ENCODE data around the gene HYKK. TPM values are rescaled to one million over a fixed set of nuclear protein-coding genes. Genes with fewer than 3 reads are reported as not detected.
"Not testable (repeated sequence)": the region's sequence is repeated elsewhere in the genome, so short reads cannot be mapped to it uniquely, and the experiment has no call there.

The HYKK gene
- total RNA-seq, 1 experiment from 2014 or later, result 6.9 TPM

- intact Hi-C loops (cut with micrococcal nuclease; ENCODE audit: unreplicated experiment), result no loop called here
- H2AFZ ChIP-seq, result no peak overlapping the region
- TF ChIP-seq CTCF (conservative IDR thresholded peaks at IDR 0.05) (no peak), EZH2 (IDR thresholded peaks at IDR 0.05; ENCODE audit: low read depth) (no peak)
Observed at GRCh38 chr15:78538358-78538757, 31.0 kb downstream of the HYKK start.

GRCh38 chr15:78539464-78540140, 32.2 kb downstream of the HYKK start:
- H3K4me2 ChIP-seq, result peak overlapping the region; percentile 95
- not testable (repeated sequence) for H3K27me3 ChIP-seq (ENCODE audit: insufficient read depth, low read depth); H4K20me1 ChIP-seq (ENCODE audit: insufficient read depth); H3K9me2 ChIP-seq (ENCODE audit: insufficient read depth); H3F3A ChIP-seq (ENCODE audit: insufficient read depth, low read depth); H3K9me3 ChIP-seq (ENCODE audit: insufficient read depth, low read depth)
- H3K4me1 ChIP-seq (replicated peaks; ENCODE audit: insufficient read depth), result peaks cover 15% of the 10 kb centered on the region
- H2AFZ ChIP-seq, result peak overlapping the region; percentile 96
- H3K36me3 ChIP-seq (ENCODE audit: low read depth), result peaks cover 14% of the 10 kb centered on the region
- H3K4me3 ChIP-seq, result peak overlapping the region; percentile 93
- BruUV-seq (replicated peaks), result TSS peak; percentile 79
- peaks cover 31% of the 10 kb centered on the region for H3K79me2 ChIP-seq (ENCODE audit: low read depth)
- ChIA-PET POLR2A (ENCODE audit: unreplicated experiment) (interaction anchor here (0.6 to 1.0 kb wide), 5 partner anchors 13 to 416 kb away, joined by 3 to 8 read pairs (median 5); partner anchors contain the start of gene CHRNA5), CTCF (interaction anchor here (0.6 kb wide), 1 partner anchor 176 kb away, joined by 3 read pairs; no protein-coding TSS in a partner anchor)
- DNase-seq, result peak in 1 of 2 experiments; percentile 44
- intact Hi-C loops (cut with micrococcal nuclease; ENCODE audit: unreplicated experiment), result loop anchor here (2.0 kb wide), 1 partner anchor 25 kb away; the partner anchor contains the start of gene CHRNA5
- H3K27ac ChIP-seq, result peak overlapping the region; percentile 73

More at GRCh38 chr15:78538358-78538757, 31.0 kb downstream of the HYKK start:
- no peak overlapping the region for H3K4me2 ChIP-seq
- peaks cover 15% of the 10 kb centered on the region for H3K4me1 ChIP-seq (replicated peaks; ENCODE audit: insufficient read depth)
- no peak for DNase-seq
- ChIA-PET POLR2A (ENCODE audit: unreplicated experiment) (no interaction called here), CTCF (no interaction called here)
- no peaks in the 10 kb centered on the region for H4K20me1 ChIP-seq (ENCODE audit: insufficient read depth)
- H3F3A ChIP-seq (ENCODE audit: insufficient read depth, low read depth), result no peaks in the 10 kb centered on the region
- H3K27ac ChIP-seq, result no peak overlapping the region
- BruUV-seq (replicated peaks), result no TSS peak
- no peaks in the 10 kb centered on the region for H3K27me3 ChIP-seq (ENCODE audit: insufficient read depth, low read depth)
- H3K9me2 ChIP-seq (ENCODE audit: insufficient read depth), result no peaks in the 10 kb centered on the region
- peaks cover 12% of the 10 kb centered on the region for H3K36me3 ChIP-seq (ENCODE audit: low read depth)
- peaks cover 31% of the 10 kb centered on the region for H3K79me2 ChIP-seq (ENCODE audit: low read depth)
- no peak overlapping the region for H3K4me3 ChIP-seq
- H3K9me3 ChIP-seq (ENCODE audit: insufficient read depth, low read depth), result no peaks in the 10 kb centered on the region

- no TSS peak for BruUV-seq (replicated peaks)
- H3K4me1 ChIP-seq (replicated peaks; ENCODE audit: insufficient read depth), result peaks cover 15% of the 10 kb centered on the region
- H3F3A ChIP-seq (ENCODE audit: insufficient read depth, low read depth), result peaks cover 3% of the 10 kb centered on the region; the same call in 1 of the 2 replicates
- H3K4me3 ChIP-seq, result peak within 1 kb of the TSS; percentile 93
- H3K9me2 ChIP-seq (ENCODE audit: insufficient read depth), result no peaks in the 10 kb centered on the region
- H4K20me1 ChIP-seq (ENCODE audit: insufficient read depth), result no peaks in the 10 kb centered on the region
- intact Hi-C loops (cut with micrococcal nuclease; ENCODE audit: unreplicated experiment), result loop anchor here (2.0 kb wide), 1 partner anchor 24 kb away; the partner anchor contains the start of gene CHRNA5
- CTCF ChIA-PET, result no interaction called here
- peaks cover 31% of the 10 kb centered on the region for H3K79me2 ChIP-seq (ENCODE audit: low read depth)
- POLR2A ChIA-PET (ENCODE audit: unreplicated experiment), result interaction anchor here (0.6 to 1.0 kb wide), 5 partner anchors 13 to 417 kb away, joined by 3 to 8 read pairs (median 5); partner anchors contain the start of gene CHRNA5
- no peaks in the 10 kb centered on the region for H3K9me3 ChIP-seq (ENCODE audit: insufficient read depth, low read depth)
- peak within 1 kb of the TSS; percentile 95 for H3K4me2 ChIP-seq
- TF ChIP-seq EZH2 (IDR thresholded peaks at IDR 0.05; ENCODE audit: low read depth) (no peak), CTCF (conservative IDR thresholded peaks at IDR 0.05) (no peak)
- DNase-seq, result peak; percentile 51 to 86
- no peaks in the 10 kb centered on the region for H3K27me3 ChIP-seq (ENCODE audit: insufficient read depth, low read depth)
- peaks cover 20% of the 10 kb centered on the region for H3K36me3 ChIP-seq (ENCODE audit: low read depth)
- H2AFZ ChIP-seq, result peak within 1 kb of the TSS; percentile 96
- peak within 1 kb of the TSS; percentile 73 for H3K27ac ChIP-seq
Observed at GRCh38 chr15:78540141-78540870, 32.9 kb downstream of the HYKK start, which contains the start of gene PSMA4. Gene PSMA4 (plus strand): TSS chr15:78540444. CDS start chr15:78541928, 1,484 bp downstream.

Data from PC-9 (cell line).